Uterus (tissue), 4 donors: Measurements from ENCODE around the gene LIG1. TPM values are rescaled to one million over a fixed set of nuclear protein-coding genes. Genes with fewer than 3 reads are reported as not detected.

Source experiments
- DNase-seq, 2 donors: peaks; one replicate each; pipeline ENCODE4 v3.0.0-alpha.2; 2019 to 2020
- H3K27ac ChIP-seq, 2 donors: fragments of 200-600 bp; sonication (generic); 1 replicate in 1 of 2; 2 replicates in 1 of 2; pipeline ENCODE4 v1.5.1; 2016 to 2018
- H3K27me3 ChIP-seq, 2 donors: fragments of 200-600 bp; sonication (generic); one replicate each; pipeline ENCODE4 v1.5.1; 2018 to 2019; ENCODE audit warnings: control low read depth in 1 of 2
- H3K36me3 ChIP-seq, 2 donors: fragments of 200-600 bp; sonication (generic); one replicate each; pipeline ENCODE4 v1.5.1; 2019; ENCODE audit warnings: control low read depth in 1 of 2
- H3K4me1 ChIP-seq, 2 donors: fragments of 200-600 bp; sonication (generic); one replicate each; pipeline ENCODE4 v1.5.1; 2018 to 2019; ENCODE audit warnings: control low read depth in 1 of 2
- H3K4me3 ChIP-seq, 2 donors: fragments of 200-600 bp; sonication (generic); 1 replicate in 1 of 2; 2 replicates in 1 of 2; pipeline ENCODE4 v1.5.1; 2018 to 2019; ENCODE audit warnings: mild to moderate bottlenecking in 1 of 2
- H3K9me3 ChIP-seq, 2 donors: fragments of 200-600 bp; sonication (generic); one replicate each; pipeline ENCODE4 v1.5.1; 2019; ENCODE audit warnings: control low read depth in 1 of 2
- POLR2A ChIP-seq, 2 donors: fragments of 450-650 bp; IDR thresholded peaks; one replicate each; pipeline ENCODE4 v1.6.1; 2016; ENCODE audit warnings: antibody characterized with exemption in 2 of 2, mild to moderate bottlenecking in 1 of 2, moderate library complexity in 1 of 2
- intact Hi-C: fragments of 100-400 bp; cut with DNase I; formaldehyde crosslinking; loops from one replicate; pipeline ENCODE4 v1.15.1; 2023; ENCODE audit warnings: low total_unique reads
- total RNA-seq, 4 donors: library from RNA; depleted of rRNA in 3 of 4; stranded (reverse); fragments of >200 nt in 3 of 4; gene quantifications; one replicate each; pipeline versions ENCODE4 v1.1.0 to v1.2.4, GENCODE V29; 2014 to 2023
- TF ChIP-seq, protein P1 (sequence below), 4 experiments: fragments of 200-600 bp in 2 of 4; fragments of 450-650 bp in 2 of 4; sonication (generic) in 2 of 4; IDR thresholded peaks; one replicate each; pipeline ENCODE4 v1.5.1; 2016 to 2019; ENCODE audit warnings: antibody characterized with exemption in 4 of 4, mild to moderate bottlenecking in 2 of 4, moderate library complexity in 1 of 4
- donor health status: DM: yes; HTN: yes; CAD: no.

The LIG1 gene
- total RNA-seq, 4 donors from 2014 or later: 5.9 to 96.1 (median 28.1) TPM

DNA sequence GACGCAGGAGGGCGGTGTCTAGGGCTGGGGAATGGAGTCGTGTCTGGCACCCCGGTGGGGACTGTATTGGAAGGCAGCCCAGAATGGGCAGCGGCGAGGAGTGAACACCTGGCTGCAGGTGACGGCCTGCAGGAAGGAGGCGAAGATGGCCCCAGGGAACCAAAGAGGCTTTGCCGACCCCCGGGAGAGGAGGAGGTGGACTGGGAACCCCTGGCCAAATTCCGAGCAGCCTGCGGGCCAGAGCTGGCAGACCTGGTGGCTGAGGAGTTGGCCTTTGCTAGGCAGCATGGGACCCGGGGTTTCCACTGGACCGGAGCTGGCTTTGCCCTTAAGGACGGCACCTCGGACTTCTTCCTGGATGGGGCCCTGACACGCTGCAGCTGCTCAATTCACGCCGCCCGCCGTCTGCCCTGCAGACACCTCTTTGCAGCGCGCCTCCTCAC lies 26.2 kb upstream of the LIG1 start:
- intact Hi-C loops: no loop called here

DNA sequence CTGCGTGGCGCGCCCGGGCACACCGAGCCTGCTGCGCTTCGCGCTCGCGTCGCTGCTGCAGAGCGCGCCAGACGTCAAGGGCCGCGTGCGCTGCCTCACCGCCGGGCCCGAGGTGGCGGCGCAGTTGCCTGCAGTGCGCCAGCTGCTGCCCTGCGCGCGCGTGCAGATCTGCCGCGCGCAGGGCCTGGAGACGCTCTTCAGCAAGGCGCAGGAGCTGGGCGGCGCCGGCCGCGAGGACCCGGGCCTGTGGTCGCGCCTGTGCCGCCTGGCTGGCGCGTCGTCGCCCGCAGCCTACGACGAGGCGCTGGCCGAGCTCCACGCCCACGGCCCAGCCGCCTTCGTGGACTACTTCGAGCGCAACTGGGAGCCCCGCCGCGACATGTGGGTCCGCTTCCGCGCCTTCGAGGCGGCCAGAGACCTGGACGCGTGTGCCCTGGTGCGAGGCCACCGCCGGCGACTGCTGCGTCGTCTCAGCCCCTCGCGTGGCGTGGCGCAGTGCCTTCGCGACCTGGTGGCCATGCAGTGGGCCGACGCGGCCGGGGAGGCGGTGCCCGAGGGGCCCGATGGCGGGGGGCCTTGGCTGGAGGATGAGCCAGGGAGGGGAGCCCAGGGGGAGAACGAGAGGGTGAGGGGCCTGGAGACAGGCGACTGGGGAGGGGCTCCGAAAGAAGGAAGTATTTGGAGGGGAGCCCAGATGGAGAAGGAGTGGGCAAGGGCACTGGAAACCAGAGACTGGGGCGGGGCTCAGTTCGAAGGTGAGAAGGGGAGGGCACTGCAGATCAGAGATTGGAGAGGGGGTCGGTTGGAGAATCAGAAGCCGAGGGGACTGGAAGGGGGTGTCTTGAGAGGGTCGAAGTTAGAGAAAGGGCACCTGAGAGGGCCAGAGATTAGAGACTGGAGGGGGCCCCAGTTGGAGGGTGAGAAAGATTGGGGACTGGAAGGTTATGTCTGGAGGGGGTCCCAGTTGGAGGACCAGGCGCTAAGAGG lies 25.0 kb upstream of the LIG1 start:
- Histone ChIP-seq H3K36me3 (no peaks in the 10 kb centered on the region), H3K27me3 (no peaks in the 10 kb centered on the region), H3K4me1 (no peaks in the 10 kb centered on the region), H3K27ac (no peak overlapping the region), H3K9me3 (no peaks in the 10 kb centered on the region), H3K4me3 (no peak overlapping the region)
- no peak for DNase-seq
- TF ChIP-seq POLR2A (IDR thresholded peaks at IDR 0.05): no peak
- TF ChIP-seq, protein P1, sequence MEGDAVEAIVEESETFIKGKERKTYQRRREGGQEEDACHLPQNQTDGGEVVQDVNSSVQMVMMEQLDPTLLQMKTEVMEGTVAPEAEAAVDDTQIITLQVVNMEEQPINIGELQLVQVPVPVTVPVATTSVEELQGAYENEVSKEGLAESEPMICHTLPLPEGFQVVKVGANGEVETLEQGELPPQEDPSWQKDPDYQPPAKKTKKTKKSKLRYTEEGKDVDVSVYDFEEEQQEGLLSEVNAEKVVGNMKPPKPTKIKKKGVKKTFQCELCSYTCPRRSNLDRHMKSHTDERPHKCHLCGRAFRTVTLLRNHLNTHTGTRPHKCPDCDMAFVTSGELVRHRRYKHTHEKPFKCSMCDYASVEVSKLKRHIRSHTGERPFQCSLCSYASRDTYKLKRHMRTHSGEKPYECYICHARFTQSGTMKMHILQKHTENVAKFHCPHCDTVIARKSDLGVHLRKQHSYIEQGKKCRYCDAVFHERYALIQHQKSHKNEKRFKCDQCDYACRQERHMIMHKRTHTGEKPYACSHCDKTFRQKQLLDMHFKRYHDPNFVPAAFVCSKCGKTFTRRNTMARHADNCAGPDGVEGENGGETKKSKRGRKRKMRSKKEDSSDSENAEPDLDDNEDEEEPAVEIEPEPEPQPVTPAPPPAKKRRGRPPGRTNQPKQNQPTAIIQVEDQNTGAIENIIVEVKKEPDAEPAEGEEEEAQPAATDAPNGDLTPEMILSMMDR (IDR thresholded peaks at IDR 0.05): no peak
- intact Hi-C loops: no loop called here

More for the DNA sequence above, 26.2 kb upstream of the LIG1 start:
- Histone ChIP-seq H3K4me3 (no peak overlapping the region), H3K27me3 (no peaks in the 10 kb centered on the region), H3K36me3 (no peaks in the 10 kb centered on the region), H3K9me3 (no peaks in the 10 kb centered on the region), H3K27ac (no peak overlapping the region), H3K4me1 (no peaks in the 10 kb centered on the region)
- TF ChIP-seq, protein P1 (IDR thresholded peaks at IDR 0.05): no peak
- no peak for TF ChIP-seq POLR2A (IDR thresholded peaks at IDR 0.05)
- no peak for DNase-seq

DNA sequence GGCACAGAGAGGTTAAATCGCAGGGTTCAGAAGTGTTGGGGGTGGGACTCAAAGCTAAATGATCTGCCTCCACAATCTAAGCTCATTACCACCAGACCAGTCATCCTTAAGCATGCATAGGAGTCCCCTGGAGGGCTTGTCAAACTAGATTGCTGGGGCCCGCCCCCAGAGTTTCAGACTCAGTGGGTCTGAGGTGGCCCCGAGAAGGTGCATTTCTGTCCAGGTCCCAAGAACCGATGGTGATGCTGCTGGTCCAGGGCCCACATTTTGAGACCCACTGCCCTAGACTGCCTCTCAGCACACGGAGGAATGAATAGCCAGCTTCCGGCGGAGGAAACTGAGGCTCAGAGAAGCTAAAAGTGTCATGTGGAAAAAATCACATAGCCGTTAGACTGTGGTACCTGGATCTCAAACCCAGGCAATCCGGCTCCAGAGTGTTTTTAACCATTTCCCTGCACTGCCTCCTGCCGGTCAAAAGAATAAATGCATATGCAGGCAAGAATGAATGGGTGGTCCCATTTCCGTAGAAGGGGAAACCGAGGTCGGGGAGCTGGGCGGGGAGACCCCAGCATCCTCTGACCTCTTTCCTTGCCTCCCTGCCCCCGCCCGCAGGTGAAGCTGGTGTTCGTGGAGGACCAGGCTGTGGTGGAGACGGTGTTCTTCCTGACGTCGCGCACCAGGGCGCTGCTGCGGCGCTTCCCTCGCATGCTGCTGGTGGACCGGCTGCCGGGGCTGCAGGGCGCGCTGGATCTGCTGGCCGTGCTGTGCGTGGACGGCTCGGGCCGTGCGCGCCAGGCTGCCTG lies 24.1 kb upstream of the LIG1 start:
- TF ChIP-seq, protein P1 (IDR thresholded peaks at IDR 0.05): peak in 2 of 4 experiments; percentile 12 to 13
- no peak for TF ChIP-seq POLR2A (IDR thresholded peaks at IDR 0.05)
- no peak for DNase-seq

DNA sequence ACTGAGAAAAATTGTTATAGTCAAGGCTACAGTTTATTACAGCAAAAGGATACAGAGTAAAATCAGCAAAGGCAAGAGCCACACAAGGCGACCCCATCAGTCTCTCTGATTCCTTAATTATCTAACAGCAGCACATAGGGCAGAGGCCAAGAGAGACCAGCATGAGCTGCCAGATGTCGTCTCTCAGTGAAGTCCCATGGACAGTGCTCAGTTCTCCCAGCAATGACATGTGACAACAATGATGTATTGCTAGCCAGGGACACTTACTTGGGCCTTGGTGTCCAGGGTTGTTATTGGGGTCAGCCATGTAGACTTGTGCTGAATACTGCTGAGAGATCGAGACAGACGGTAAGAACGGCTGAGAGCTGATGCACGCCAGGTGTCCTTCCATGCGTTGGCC lies 22.6 kb upstream of the LIG1 start:
- H3K27ac ChIP-seq: no peak overlapping the region
- intact Hi-C loops: no loop called here
- H3K9me3 ChIP-seq: no peaks in the 10 kb centered on the region
- DNase-seq: no peak
- no peak for TF ChIP-seq POLR2A (IDR thresholded peaks at IDR 0.05)
- TF ChIP-seq, protein P1 (IDR thresholded peaks at IDR 0.05): no peak
- H3K4me3 ChIP-seq: no peak overlapping the region
- no peaks in the 10 kb centered on the region for H3K36me3 ChIP-seq
- no peaks in the 10 kb centered on the region for H3K27me3 ChIP-seq
- H3K4me1 ChIP-seq: no peaks in the 10 kb centered on the region

More for the DNA sequence above, 24.1 kb upstream of the LIG1 start:
- no peaks in the 10 kb centered on the region for H3K4me1 ChIP-seq
- intact Hi-C loops: no loop called here
- H3K27ac ChIP-seq: no peak overlapping the region
- H3K9me3 ChIP-seq: no peaks in the 10 kb centered on the region
- no peak overlapping the region for H3K4me3 ChIP-seq
- H3K27me3 ChIP-seq: no peaks in the 10 kb centered on the region
- H3K36me3 ChIP-seq: no peaks in the 10 kb centered on the region
